LNCaP clone FGC (cell line): ENCODE measurements around the gene ALCAM.
"Not testable (repeated sequence)": the region's sequence is repeated elsewhere in the genome, so short reads cannot be mapped to it uniquely, and the experiment has no call there.

Experiments used
- DNase-seq: peaks from one replicate; pipeline ENCODE4 v3.0.0-alpha.2; 2011; ENCODE audit warnings: low read depth
- H3K4me3 ChIP-seq: 2 replicates; pipeline ENCODE4 v1.5.1; 2011; ENCODE audit warnings: mild to moderate bottlenecking, low read depth, low read length, control low read depth
- TF ChIP-seq, protein P1 (sequence below): IDR thresholded peaks from 2 replicates; pipeline ENCODE4 v1.5.1; 2012; ENCODE audit warnings: mild to moderate bottlenecking; ENCODE audit not compliant: control insufficient read depth, insufficient read depth; ENCODE audit errors: extremely low read depth

Gene ALCAM

DNA sequence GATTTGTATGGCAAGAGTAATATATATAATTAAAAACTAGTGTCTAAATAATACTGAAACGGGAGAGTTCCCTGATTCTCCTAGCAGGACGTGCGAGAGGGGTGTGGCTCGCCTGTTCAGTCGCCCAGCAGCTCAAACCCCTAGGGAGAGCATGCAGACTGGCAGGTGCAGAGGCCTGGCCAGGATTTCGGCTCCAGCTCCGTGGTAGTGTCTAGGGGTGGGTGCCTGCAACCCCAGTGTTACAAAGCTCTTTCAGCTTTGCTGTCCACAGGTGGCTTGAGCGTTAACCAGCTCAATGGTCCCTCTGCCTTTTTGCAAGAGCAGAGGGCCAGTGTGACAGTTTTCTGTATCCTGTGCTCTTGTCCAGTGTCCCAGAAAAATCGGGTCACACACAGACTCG, 226.6 kb downstream of the ALCAM start:
- TF ChIP-seq, protein P1, sequence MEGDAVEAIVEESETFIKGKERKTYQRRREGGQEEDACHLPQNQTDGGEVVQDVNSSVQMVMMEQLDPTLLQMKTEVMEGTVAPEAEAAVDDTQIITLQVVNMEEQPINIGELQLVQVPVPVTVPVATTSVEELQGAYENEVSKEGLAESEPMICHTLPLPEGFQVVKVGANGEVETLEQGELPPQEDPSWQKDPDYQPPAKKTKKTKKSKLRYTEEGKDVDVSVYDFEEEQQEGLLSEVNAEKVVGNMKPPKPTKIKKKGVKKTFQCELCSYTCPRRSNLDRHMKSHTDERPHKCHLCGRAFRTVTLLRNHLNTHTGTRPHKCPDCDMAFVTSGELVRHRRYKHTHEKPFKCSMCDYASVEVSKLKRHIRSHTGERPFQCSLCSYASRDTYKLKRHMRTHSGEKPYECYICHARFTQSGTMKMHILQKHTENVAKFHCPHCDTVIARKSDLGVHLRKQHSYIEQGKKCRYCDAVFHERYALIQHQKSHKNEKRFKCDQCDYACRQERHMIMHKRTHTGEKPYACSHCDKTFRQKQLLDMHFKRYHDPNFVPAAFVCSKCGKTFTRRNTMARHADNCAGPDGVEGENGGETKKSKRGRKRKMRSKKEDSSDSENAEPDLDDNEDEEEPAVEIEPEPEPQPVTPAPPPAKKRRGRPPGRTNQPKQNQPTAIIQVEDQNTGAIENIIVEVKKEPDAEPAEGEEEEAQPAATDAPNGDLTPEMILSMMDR, result no peak
- no peak overlapping the region for H3K4me3 ChIP-seq
- DNase-seq, result no peak

DNA sequence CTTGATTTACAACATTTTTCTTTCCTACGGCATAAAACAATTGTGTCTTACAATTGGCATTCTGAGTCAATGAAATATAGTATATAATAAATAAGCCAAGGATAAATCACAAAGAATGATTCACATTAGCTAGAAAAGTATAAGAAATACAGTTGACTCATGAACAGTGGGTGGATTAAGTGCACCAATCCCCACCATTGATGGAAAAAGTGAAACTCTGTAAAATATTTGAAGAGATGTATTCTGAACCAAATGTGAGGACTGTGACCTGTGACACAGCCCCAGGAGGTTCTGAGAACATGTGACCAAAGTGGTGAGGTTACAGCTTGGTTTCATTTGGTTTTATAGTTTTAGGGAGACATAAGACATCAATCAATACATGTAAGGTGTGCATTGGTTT, 227.5 kb downstream of the ALCAM start:
- H3K4me3 ChIP-seq, result no peak overlapping the region
- TF ChIP-seq, protein P1, result no peak

DNA sequence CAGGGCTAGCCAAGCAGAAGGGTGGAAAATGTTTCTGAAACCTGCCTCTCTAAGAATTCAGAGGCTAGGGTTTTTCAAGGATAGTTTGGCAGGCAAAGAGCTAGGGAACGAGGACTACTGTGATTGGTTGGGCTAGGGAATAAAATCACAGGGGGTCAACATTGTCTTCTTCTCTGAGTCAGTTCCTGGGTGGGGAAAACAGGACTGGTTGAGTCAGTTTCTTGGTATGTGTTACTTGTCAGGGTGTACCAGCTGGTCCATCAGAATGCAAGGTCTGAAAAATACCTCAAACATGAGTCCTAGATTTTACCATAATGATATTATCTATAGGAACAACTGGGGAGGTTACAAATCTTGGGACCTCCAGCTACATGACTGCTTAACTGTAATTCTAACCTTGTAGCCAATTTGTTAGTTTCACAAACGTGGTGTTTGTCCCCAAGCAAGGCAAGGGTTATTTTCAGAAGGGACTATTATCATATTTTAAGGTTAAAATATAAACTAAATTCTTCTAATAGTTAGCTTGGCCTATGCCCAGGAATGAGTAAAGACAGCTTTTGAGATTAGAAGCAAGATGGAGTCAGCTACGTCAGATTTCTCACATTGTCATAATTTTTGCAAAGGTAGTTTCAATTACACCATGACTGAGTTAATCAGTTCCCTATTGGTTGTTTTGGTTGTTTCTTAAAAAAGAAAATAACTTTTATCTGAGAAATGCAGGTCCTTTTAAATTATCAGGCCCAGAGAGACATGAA, 231.5 kb downstream of the ALCAM start:
- H3K4me3 ChIP-seq, result no peak overlapping the region
- TF ChIP-seq, protein P1, result no peak
- DNase-seq, result no peak

More for the DNA sequence above, 227.5 kb downstream of the ALCAM start:
- DNase-seq, result no peak

DNA sequence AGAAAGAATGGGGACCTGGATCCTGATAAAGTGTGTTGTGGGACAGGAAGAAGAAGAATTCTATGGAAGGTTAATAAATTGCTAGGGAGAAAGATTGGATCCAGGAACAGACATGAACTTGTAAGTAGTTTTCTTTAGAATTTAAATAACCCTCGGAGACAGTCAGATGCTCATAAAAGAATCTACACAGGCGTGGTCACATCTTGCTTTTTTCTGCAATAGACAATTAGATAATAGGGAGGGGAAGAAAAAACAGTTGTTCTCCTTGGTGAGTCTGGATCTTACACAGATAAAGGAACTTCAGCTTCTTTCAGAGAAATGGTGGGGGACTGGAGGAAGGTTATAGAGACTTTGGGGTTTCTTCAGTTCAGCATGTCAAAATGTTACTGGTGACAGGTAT, 232.6 kb downstream of the ALCAM start:
- DNase-seq, result no peak
- TF ChIP-seq, protein P1, result no peak

DNA sequence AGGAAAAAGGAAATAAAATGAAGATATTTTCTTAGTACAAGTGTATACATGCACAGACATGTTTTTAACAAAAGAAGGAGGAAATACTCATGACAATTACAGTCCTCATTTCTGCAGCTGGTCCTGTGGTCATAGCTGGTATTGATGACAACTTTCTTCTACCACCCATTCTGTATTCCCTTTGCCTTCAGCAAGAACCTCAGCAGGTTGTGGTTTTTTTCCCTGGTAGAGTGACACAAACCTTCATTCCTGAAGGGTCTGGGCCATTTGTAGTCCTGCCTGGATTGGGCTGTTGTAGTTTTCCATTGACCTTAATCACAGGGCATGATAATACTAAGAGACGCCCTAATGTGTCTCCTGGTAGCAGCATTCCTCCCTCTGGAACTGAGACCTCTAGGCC, 235.0 kb downstream of the ALCAM start:
- H3K4me3 ChIP-seq, DNase-seq: not testable (repeated sequence)

More for the DNA sequence above, 232.6 kb downstream of the ALCAM start:
- H3K4me3 ChIP-seq, result no peak overlapping the region

DNA sequence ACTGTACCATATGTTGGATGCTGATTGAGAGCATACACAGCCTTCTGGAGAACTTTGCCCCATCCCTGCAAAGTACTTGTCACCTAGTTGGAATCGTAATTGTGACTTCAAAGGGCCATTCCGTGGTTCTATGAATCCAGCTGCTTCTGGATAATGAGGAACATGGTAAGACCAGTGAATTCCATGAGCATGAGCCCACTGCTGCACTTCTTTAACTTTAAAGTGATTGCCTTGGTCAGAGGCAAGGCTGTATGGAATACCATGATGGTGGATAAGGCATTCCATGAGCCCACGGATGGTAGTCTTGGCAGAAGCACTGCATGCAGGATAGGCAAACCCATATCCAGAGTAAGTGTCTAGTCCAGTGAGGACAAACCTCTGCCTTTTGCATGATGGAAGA, 235.6 kb downstream of the ALCAM start:
- not testable (repeated sequence) for H3K4me3 ChIP-seq, DNase-seq

DNA sequence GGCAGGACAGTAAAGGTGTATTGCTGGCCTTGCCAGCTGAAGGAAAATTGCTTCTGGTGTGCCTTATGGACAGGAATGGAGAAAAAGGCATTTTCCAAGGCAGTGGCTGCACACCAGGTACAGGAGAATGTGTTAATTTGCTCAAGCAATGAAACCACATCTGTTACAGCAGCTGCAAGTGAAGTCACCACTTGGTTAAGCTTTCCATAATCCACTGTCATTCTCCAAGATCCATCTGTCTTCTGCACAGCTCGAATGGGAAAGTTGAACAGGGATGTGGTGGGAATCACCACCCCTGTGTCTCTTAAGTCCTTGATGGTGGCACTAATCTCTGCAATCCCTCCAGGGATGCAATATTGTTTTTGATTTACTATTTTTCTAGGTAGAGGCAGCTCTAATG, 236.8 kb downstream of the ALCAM start:
- not testable (repeated sequence) for DNase-seq

DNA sequence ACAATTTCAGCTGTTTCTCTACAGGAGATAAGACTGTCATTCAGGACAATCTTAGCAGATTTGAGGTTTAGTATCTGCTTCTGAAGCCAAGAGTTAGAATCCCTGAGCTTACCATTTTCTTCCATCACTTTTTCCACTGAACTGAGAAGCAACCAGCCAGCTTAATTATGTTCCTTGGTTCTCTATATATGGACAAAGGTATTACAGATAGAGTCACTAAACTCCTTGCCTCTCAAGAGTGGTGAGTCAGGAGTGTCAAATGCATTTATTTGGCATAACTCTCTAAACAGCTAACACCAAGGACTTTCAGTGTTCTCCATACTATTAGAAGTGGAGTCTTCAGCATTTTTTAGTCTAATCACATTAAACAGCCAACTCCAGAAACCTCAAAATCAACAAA, 239.3 kb downstream of the ALCAM start:
- H3K4me3 ChIP-seq, result no peak overlapping the region
- TF ChIP-seq, protein P1, result no peak
- no peak for DNase-seq

More for the DNA sequence above, 236.8 kb downstream of the ALCAM start:
- not testable (repeated sequence) for H3K4me3 ChIP-seq

DNA sequence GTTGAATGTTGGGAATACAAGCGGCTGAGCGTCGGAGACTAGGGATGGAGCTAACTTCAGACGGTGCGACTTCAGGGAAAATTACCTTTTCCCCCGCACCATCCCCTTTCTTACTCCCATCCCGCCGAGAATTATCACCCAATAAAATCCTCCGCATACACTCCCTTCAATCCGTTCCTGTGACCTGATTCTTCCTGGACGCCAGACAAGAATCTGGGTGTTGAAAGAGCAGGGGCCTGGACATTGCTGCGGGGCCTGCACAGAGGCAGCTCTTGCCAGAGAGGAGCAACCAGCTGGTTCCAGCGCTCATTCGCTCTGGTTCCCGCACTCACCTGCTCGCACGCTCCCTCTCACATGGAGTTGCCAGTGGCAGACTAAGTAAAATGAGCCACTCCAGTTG, 241.9 kb downstream of the ALCAM start:
- H3K4me3 ChIP-seq, result no peak overlapping the region
- no peak for DNase-seq
- TF ChIP-seq, protein P1, result no peak
